GM10248 (cell line): ENCODE measurements around the gene TUBGCP3.

Source experiments
- CTCF ChIA-PET: fragments of 300-600 bp; sonication (Branson Sonifier 250); formaldehyde crosslinking; extraction: SDS; loops from one replicate; lab custom pipeline; 2021; ENCODE audit warnings: antibody characterized with exemption; lab: Yijun Ruan, JAX
- POLR2A ChIA-PET: fragments of 350-650 bp; sonication (Branson Sonifier 250); formaldehyde crosslinking; extraction: SDS; loops from one replicate; lab custom pipeline; 2020; ENCODE audit warnings: antibody characterized with exemption; lab: Yijun Ruan, JAX
- DNase-seq: peaks from one replicate; pipeline ENCODE4 v3.0.0; 2012; ENCODE audit errors: extremely low spot score
- TF ChIP-seq, protein P1 (sequence below): IDR thresholded peaks from 2 replicates; pipeline ENCODE4 v1.5.1; 2012; ENCODE audit warnings: mild to moderate bottlenecking, low read depth; ENCODE audit errors: extremely low read depth, missing control alignments, control extremely low read depth

Gene TUBGCP3

DNA sequence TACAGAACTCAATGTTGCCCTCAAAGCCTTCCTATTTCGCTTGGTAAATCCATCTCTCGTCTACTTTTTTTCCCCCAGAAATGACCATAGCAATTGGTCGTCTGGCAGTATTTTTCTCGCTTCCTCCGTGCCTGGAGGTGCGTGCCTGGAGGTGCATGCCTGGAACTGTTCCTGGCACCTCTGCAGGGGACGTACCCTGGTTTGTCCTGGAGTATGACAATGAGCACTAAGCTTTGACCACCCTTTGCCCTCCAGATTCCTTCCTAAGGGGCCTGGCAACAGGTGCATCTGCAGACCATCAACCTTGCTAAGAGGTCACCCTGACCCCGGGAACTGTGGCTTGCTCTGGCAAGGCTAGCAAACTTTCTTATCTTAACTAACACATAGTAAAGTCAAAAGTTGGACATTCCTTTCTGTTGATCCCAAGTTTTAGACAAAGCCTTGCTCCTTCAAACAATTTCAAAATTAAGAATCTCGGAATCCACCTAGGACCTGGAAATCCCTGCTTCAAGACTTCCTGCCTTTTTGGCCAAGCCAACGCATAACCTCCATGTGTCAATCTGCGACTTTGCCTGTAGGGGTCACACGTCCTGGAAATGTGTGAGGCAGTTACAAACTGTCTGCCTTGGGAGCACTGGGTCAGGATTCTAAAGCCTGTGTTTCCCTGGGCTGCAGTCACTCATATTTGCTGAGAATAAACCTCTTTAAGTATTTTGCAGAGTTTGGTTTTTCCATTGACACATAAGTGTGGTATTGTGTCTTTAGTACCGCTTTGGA, 28.8 kb upstream of the TUBGCP3 start:
- DNase-seq: peak; percentile 68
- TF ChIP-seq, protein P1, sequence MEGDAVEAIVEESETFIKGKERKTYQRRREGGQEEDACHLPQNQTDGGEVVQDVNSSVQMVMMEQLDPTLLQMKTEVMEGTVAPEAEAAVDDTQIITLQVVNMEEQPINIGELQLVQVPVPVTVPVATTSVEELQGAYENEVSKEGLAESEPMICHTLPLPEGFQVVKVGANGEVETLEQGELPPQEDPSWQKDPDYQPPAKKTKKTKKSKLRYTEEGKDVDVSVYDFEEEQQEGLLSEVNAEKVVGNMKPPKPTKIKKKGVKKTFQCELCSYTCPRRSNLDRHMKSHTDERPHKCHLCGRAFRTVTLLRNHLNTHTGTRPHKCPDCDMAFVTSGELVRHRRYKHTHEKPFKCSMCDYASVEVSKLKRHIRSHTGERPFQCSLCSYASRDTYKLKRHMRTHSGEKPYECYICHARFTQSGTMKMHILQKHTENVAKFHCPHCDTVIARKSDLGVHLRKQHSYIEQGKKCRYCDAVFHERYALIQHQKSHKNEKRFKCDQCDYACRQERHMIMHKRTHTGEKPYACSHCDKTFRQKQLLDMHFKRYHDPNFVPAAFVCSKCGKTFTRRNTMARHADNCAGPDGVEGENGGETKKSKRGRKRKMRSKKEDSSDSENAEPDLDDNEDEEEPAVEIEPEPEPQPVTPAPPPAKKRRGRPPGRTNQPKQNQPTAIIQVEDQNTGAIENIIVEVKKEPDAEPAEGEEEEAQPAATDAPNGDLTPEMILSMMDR: peak; percentile 58
- CTCF ChIA-PET: interaction anchor here (1.0 to 2.1 kb wide), 2 partner anchors 10 to 258 kb away, joined by 4 to 11 read pairs; no protein-coding TSS in a partner anchor
- POLR2A ChIA-PET: no interaction called here

DNA sequence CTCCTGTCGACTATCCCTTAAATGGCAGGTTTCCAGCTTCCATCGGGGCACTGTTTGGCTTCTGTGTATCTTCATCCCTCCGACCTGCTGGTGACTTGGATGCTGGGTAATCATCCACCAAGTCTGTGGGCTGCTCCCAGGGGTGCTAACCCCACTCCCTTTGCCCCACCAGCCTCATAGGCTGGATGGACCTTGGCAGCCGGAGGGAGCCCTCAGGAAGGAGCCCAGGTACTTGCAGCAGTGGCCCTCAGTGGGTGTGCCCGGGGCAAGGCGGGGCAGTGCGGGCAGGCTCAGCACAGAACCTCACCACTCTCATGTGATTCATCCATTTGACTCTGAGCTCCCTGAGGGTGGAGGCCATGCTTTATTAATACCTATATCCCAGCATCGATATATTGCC, 27.4 kb upstream of the TUBGCP3 start:
- no peak for DNase-seq
- ChIA-PET POLR2A (no interaction called here), CTCF (interaction anchor here (1.0 to 1.6 kb wide), 2 partner anchors 10 to 13 kb away, joined by 3 to 8 read pairs; no protein-coding TSS in a partner anchor)
- TF ChIP-seq, protein P1: no peak

DNA sequence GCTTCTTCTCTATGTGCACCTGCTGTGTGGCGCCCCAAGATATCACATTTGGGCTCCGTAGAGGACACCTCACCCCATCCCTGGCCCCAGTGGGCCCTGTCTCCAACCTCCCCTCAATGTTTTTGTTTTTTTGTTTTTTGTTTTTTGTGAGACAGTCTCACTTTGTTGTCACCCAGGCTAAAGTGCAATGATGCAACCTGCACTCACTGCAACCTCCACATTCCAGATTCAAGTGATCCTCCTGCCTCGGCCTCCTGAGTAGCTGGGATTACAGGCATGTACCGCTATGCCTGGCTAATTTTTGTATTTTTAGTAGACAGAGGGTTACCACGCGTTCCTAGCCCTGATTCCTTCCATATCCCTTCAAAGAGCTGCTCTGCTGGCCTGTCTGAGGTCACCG, 26.9 kb upstream of the TUBGCP3 start:
- DNase-seq: no peak
- ChIA-PET POLR2A (no interaction called here), CTCF (interaction anchor here (1.0 to 1.6 kb wide), 2 partner anchors 9 to 14 kb away, joined by 3 to 8 read pairs; no protein-coding TSS in a partner anchor)
- TF ChIP-seq, protein P1: no peak

DNA sequence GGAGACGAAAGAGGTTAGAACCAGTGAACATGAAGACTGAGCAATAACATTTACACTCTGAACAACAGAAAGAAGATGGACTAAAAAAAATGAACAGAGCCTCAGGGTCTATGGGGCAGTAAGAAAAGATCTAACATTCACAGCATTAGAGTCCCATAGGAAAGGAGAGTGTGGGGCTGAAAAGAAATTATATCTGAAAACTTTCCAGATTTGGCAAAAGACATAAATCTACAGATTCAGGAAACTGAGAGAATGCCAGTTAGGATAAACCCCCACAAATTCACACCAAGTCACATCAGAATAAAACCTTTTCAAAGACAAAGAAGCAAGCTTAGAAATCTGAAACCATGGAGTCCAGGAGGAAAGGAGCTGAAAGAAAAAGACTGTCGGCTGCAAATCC, 20.3 kb upstream of the TUBGCP3 start:
- TF ChIP-seq, protein P1: no peak
- POLR2A ChIA-PET: no interaction called here
- DNase-seq: no peak
- CTCF ChIA-PET: interaction anchor here (1.2 to 4.3 kb wide), 4 partner anchors 10 to 1134 kb away, joined by 4 to 27 read pairs (median 8); no protein-coding TSS in a partner anchor

DNA sequence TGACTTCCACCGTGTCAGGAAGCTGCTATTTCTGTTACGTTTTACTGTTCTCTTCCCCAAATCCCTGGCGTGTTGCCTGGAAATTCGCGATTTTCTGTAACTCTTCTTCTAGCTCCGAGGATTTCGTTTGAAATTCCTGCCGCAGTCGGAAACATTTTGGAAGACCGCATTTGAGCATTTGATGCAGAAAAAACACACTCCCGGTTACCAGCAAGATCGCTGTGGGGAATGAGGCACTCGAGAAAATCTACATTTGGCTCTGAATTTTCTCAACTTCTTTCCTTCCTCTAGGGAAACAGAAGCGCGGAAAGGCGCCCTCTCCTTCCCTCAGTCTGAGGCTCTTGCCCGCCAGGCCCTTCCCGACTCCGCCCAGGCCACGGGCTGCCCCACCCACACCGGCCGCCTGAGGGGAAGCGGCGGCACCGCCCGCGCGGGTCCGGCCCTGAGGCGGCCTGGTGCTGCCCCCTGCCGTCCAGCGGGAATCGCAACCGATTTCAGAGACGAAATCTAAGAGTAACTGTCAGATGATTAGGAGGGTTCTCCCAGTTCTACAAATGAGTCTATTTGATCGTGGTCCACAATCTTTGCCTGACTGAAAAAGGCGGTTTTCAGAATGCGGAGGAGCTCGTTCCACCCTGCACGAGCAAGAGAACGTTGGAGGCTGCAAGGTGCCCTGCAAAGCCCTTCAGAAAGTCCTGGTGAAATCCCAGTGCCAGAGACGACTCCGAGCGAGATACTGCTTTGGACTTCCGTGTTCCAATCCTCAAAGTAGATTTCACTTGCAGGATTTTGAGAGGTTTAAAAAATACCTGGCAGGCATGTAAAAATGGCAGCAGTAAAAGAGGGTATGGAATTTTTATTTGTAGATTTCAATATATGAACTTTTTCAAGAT, 18.4 kb upstream of the TUBGCP3 start:
- ChIA-PET CTCF (interaction anchor here (0.7 to 4.3 kb wide), 28 partner anchors 8 to 1132 kb away, joined by 3 to 27 read pairs (median 4); no protein-coding TSS in a partner anchor), POLR2A (no interaction called here)
- DNase-seq: peak; percentile 95
- TF ChIP-seq, protein P1: peak; percentile 90

DNA sequence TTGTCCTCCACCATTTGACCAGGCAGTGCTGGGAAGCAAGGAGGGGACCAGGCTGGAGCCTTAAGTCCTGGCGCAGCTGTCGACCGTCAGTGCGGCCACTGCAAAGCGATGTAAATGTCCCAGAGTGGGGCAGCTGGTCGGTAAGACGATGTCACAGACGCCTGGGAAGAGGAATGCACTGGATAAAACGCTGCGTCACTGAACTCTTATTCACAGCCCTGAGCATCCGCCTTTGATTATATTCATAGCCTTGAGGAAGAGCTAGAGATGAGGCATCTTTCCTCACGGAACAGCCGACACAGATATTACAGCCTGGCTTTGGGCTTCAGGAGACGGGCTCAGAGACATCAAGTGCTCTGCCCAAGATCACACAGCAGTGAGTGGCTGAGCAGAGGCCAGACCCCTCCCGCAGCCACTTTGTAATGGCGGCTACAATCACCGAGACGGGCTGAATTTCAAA, 17.6 kb upstream of the TUBGCP3 start:
- TF ChIP-seq, protein P1: no peak
- POLR2A ChIA-PET: no interaction called here
- CTCF ChIA-PET: interaction anchor here (0.8 to 4.3 kb wide), 19 partner anchors 9 to 1131 kb away, joined by 3 to 27 read pairs (median 5); no protein-coding TSS in a partner anchor
- DNase-seq: no peak
